ENCODE results near the gene IL21R.

DNA sequence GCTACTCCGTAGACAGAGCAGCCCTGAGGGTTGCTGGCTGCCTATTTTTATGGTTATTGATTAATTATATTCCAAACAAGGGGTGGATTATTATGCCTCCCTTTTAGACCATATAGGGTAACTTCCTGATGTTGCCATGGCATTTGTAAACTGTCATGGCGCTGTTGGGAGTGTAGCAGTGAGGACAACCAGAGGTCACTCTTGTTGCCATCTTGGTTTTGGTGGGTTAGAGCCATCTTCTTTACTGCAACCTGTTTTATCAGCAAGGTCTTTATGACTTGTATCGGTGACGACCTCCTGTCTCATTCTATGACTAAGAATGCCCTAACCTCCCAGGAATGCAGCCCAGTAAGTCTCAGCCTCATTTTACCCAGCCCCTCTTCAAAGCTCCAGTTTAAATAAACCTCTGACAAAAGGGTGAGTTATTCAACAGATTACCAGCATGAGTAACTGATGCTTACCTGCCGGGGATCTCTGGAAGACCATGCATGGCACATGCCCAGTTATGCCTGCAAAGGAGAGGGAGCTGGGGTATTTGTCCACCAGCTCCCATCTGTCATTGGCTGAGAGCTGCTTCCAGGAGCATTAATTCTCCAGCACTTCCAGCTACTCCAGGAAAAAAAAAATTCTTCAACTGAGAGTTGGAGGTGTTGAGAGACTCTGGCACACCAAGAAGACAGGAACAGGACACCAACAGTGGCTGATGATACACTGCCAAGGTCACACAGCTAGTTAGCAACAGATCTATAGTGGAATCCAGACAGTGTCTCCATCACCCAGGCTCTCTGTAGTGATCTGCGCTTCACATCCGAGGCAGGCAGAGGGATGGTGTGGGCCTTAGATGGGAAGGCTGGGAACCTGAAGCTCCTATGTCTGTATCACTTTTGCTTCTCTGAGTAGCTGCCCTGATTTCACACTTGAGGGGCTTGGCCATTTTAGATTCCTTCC lies 36.6 kb upstream of the IL21R start:
- TF ChIP-seq POLR2A (IDR thresholded peaks at IDR 0.05; ENCODE audit: low read depth, low read length) (peak; percentile 50), POLR2AphosphoS5 (IDR thresholded peaks at IDR 0.05; ENCODE audit: insufficient read depth, low read depth, low read length) (no peak), EZH2 (IDR thresholded peaks at IDR 0.05; ENCODE audit: borderline replicate concordance, low read depth, low read length, severe bottlenecking) (no peak), JUN (IDR thresholded peaks at IDR 0.05; ENCODE audit: borderline replicate concordance, insufficient read depth, insufficient read length, low read depth) (no peak), MYC (IDR thresholded peaks at IDR 0.05; ENCODE audit: low read depth, low read length) (no peak), FOS (IDR thresholded peaks at IDR 0.05; ENCODE audit: borderline replicate concordance, insufficient read depth, low read length) (no peak), GATA2 (IDR thresholded peaks at IDR 0.05; ENCODE audit: insufficient read depth, insufficient read length, low read depth, low read length) (no peak)
- TF ChIP-seq, protein P1, sequence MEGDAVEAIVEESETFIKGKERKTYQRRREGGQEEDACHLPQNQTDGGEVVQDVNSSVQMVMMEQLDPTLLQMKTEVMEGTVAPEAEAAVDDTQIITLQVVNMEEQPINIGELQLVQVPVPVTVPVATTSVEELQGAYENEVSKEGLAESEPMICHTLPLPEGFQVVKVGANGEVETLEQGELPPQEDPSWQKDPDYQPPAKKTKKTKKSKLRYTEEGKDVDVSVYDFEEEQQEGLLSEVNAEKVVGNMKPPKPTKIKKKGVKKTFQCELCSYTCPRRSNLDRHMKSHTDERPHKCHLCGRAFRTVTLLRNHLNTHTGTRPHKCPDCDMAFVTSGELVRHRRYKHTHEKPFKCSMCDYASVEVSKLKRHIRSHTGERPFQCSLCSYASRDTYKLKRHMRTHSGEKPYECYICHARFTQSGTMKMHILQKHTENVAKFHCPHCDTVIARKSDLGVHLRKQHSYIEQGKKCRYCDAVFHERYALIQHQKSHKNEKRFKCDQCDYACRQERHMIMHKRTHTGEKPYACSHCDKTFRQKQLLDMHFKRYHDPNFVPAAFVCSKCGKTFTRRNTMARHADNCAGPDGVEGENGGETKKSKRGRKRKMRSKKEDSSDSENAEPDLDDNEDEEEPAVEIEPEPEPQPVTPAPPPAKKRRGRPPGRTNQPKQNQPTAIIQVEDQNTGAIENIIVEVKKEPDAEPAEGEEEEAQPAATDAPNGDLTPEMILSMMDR (IDR thresholded peaks at IDR 0.05; ENCODE audit: extremely low read depth in 1 of 2, insufficient read depth in 1 of 2, low read depth in 1 of 2, low read length in 2 of 2): no peak
- TF ChIP-seq, protein P2, sequence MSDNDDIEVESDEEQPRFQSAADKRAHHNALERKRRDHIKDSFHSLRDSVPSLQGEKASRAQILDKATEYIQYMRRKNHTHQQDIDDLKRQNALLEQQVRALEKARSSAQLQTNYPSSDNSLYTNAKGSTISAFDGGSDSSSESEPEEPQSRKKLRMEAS (IDR thresholded peaks at IDR 0.05; ENCODE audit: insufficient read depth, insufficient read length): no peak
